GM21723 (cell line): ENCODE data around the gene SPHK2.
"Not testable (repeated sequence)": the region's sequence is repeated elsewhere in the genome, so short reads cannot be mapped to it uniquely, and the experiment has no call there.

Experiments
- ATAC-seq: cut with Tn5 transposase; IDR thresholded peaks from one replicate; pipeline ENCODE4 v1.9.1; 2021; ENCODE audit warnings: mild to moderate bottlenecking, moderate library complexity; ENCODE audit not compliant: unreplicated experiment

The SPHK2 gene

GRCh38 chr19:48656840-48657474 is 37.7 kb downstream of the SPHK2 start:
- ATAC-seq, result no peak

GRCh38 chr19:48657828-48658227 is 38.5 kb downstream of the SPHK2 start:
- not testable (repeated sequence) for ATAC-seq

- no peak for ATAC-seq
Measured at GRCh38 chr19:48658483-48658882, 39.2 kb downstream of the SPHK2 start.

GRCh38 chr19:48659768-48660167 is 40.5 kb downstream of the SPHK2 start:
- no peak for ATAC-seq

GRCh38 chr19:48660852-48661710 is 41.8 kb downstream of the SPHK2 start:
- peak; percentile 81 for ATAC-seq

GRCh38 chr19:48661711-48662090 is 42.4 kb downstream of the SPHK2 start:
- ATAC-seq, result no peak

- no peak for ATAC-seq
Measured at GRCh38 chr19:48663667-48664066, 44.4 kb downstream of the SPHK2 start.

GRCh38 chr19:48664476-48664875 is 45.2 kb downstream of the SPHK2 start:
- no peak for ATAC-seq

- no peak for ATAC-seq
Measured at GRCh38 chr19:48665786-48666185, 46.5 kb downstream of the SPHK2 start.

- no peak for ATAC-seq
Measured at GRCh38 chr19:48668332-48668731, 49.0 kb downstream of the SPHK2 start.

- ATAC-seq, result no peak
Measured at GRCh38 chr19:48668761-48669160, 49.5 kb downstream of the SPHK2 start.

GRCh38 chr19:48669903-48670668 is 50.8 kb downstream of the SPHK2 start:
- ATAC-seq, result no peak

- ATAC-seq, result no peak
Measured at GRCh38 chr19:48670699-48671445, 51.6 kb downstream of the SPHK2 start.

GRCh38 chr19:48671446-48671995 is 52.2 kb downstream of the SPHK2 start:
- ATAC-seq, result no peak

- no peak for ATAC-seq
Measured at GRCh38 chr19:48672994-48673393, 53.7 kb downstream of the SPHK2 start, which contains the start of gene NTN5. NTN5 (minus strand) TSS chr19:48673017; CDS start chr19:48670986, 2,031 bp downstream.

- no peak for ATAC-seq
Measured at GRCh38 chr19:48673436-48674100, 54.3 kb downstream of the SPHK2 start.

GRCh38 chr19:48674216-48674809 is 55.0 kb downstream of the SPHK2 start:
- no peak for ATAC-seq

- ATAC-seq, result no peak
Measured at GRCh38 chr19:48674921-48675824, 55.9 kb downstream of the SPHK2 start.

- no peak for ATAC-seq
Measured at GRCh38 chr19:48676487-48676886, 57.2 kb downstream of the SPHK2 start.
